Right atrium auricular region (tissue), 2 donors: Measurements from ENCODE around the gene SLC22A23. TPM values are rescaled to one million over a fixed set of nuclear protein-coding genes. Genes with fewer than 3 reads are reported as not detected.
"Not testable (repeated sequence)": the region's sequence is repeated elsewhere in the genome, so short reads cannot be mapped to it uniquely, and the experiment has no call there.

Source experiments
- DNase-seq: peaks from one replicate; pipeline ENCODE4 v3.0.0-alpha.2; 2019; ENCODE audit warnings: low spot score
- H3K27ac ChIP-seq, 2 donors: fragments of 200-600 bp; sonication (generic); 1 replicate in 1 of 2; 2 replicates in 1 of 2; pipeline ENCODE4 v1.5.1; 2016 to 2019
- H3K27me3 ChIP-seq, 2 donors: fragments of 200-600 bp; sonication (generic); one replicate each; pipeline versions ENCODE4 v1.5.1 to v1.6.0; 2017 to 2019
- H3K36me3 ChIP-seq: fragments of 200-600 bp; sonication (generic); one replicate; pipeline ENCODE4 v1.5.1; 2016
- H3K4me1 ChIP-seq, 2 donors: fragments of 200-600 bp; sonication (generic); one replicate each; pipeline versions ENCODE4 v1.5.1 to v1.6.0; 2017 to 2019
- H3K4me3 ChIP-seq, 2 donors: fragments of 200-600 bp; sonication (generic); 1 replicate in 1 of 2; 2 replicates in 1 of 2; pipeline ENCODE4 v1.5.1; 2017 to 2019; ENCODE audit warnings: mild to moderate bottlenecking in 1 of 2, moderate library complexity in 1 of 2
- H3K9me3 ChIP-seq, 2 donors: fragments of 200-600 bp; sonication (generic); one replicate each; pipeline ENCODE4 v1.5.1; 2019
- CTCF ChIP-seq, 2 donors: fragments of 200-600 bp; sonication (generic); IDR thresholded peaks; one replicate each; pipeline ENCODE4 v1.5.1; 2019; ENCODE audit warnings: antibody characterized with exemption in 2 of 2
- total RNA-seq, 2 donors: library from RNA; depleted of rRNA; stranded (reverse); fragments of >200 nt; gene quantifications; one replicate each; pipeline ENCODE4 v1.1.0, GENCODE V29; 2016

The SLC22A23 gene
- total RNA-seq, 2 donors from 2014 or later = 2.9 to 7.2 TPM

GRCh38 chr6:3244003-3244831 is 212.6 kb downstream of the SLC22A23 start:
- no peak overlapping the region for H3K27ac ChIP-seq
- H3K36me3 ChIP-seq = no peaks in the 10 kb centered on the region
- no peaks in the 10 kb centered on the region for H3K4me1 ChIP-seq
- DNase-seq = no peak
- no peaks in the 10 kb centered on the region for H3K9me3 ChIP-seq
- no peak overlapping the region for H3K4me3 ChIP-seq
- TF ChIP-seq CTCF (IDR thresholded peaks at IDR 0.05) = no peak
- no peaks in the 10 kb centered on the region for H3K27me3 ChIP-seq

GRCh38 chr6:3242768-3243167 is 214.1 kb downstream of the SLC22A23 start:
- Histone ChIP-seq H3K9me3 (no peaks in the 10 kb centered on the region), H3K4me3 (no peak overlapping the region), H3K4me1 (no peaks in the 10 kb centered on the region), H3K27me3 (no peaks in the 10 kb centered on the region), H3K27ac (no peak overlapping the region), H3K36me3 (no peaks in the 10 kb centered on the region)
- DNase-seq = no peak
- TF ChIP-seq CTCF (IDR thresholded peaks at IDR 0.05) = no peak

GRCh38 chr6:3241745-3242144 is 215.1 kb downstream of the SLC22A23 start:
- H3K27me3 ChIP-seq, H3K4me1 ChIP-seq, H3K9me3 ChIP-seq, DNase-seq, H3K27ac ChIP-seq, H3K4me3 ChIP-seq, H3K36me3 ChIP-seq: not testable (repeated sequence)

- H3K4me1 ChIP-seq = no peaks in the 10 kb centered on the region
- no peaks in the 10 kb centered on the region for H3K36me3 ChIP-seq
- H3K9me3 ChIP-seq = no peaks in the 10 kb centered on the region
- H3K27me3 ChIP-seq = no peaks in the 10 kb centered on the region
- no peak overlapping the region for H3K27ac ChIP-seq
- no peak overlapping the region for H3K4me3 ChIP-seq
- no peak for DNase-seq
- no peak for TF ChIP-seq CTCF (IDR thresholded peaks at IDR 0.05)
These were observed 216.3 kb downstream of the SLC22A23 start for GRCh38 chr6:3240595-3240994.

GRCh38 chr6:3239110-3239830 is 217.6 kb downstream of the SLC22A23 start:
- Histone ChIP-seq H3K36me3 (no peaks in the 10 kb centered on the region), H3K9me3 (no peaks in the 10 kb centered on the region), H3K4me3 (no peak overlapping the region), H3K4me1 (no peaks in the 10 kb centered on the region), H3K27ac (no peak overlapping the region), H3K27me3 (no peaks in the 10 kb centered on the region)
- TF ChIP-seq CTCF (IDR thresholded peaks at IDR 0.05) = no peak
- DNase-seq = no peak
